ENCODE data around the gene MEMO1. TPM values are rescaled to one million over a fixed set of nuclear protein-coding genes. Genes with fewer than 3 reads are reported as not detected.
"Not testable (repeated sequence)": the region's sequence is repeated elsewhere in the genome, so short reads cannot be mapped to it uniquely, and the experiment has no call there.

Gene MEMO1
- total RNA-seq, 1 experiment from 2014 or later = 49.5 TPM

DNA sequence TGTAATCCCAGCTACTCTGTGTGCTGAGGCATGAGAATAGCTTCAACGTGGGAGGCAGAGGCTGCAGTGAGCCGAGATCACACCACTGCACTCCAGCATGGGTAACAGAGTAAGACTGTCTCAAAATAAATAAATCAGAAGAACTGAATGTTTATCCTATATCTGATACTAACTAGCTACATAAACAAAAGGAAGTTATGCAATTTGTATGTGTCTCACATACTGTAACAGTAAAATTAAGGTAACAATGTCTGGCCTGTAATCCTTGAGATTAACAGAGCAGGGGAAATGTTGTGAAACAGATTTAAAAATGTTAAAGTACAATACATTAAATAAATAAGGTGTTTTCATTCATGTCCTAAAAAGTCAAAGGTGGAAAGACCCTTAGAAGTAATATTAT lies 150.8 kb downstream of the MEMO1 start:
- ATAC-seq (no peak), DNase-seq (no peak)
- Histone ChIP-seq H3K4me2 (ENCODE audit: low read length) (no peak overlapping the region), H3K9me2 (replicated peaks; ENCODE audit: low read length) (no peaks in the 10 kb centered on the region), H3K9ac (ENCODE audit: low read length) (no peak overlapping the region), H3K4me1 (ENCODE audit: insufficient read depth, low read length) (no peaks in the 10 kb centered on the region), H3K79me2 (ENCODE audit: low read length) (no peaks in the 10 kb centered on the region), H3K27me3 (ENCODE audit: low read length) (no peaks in the 10 kb centered on the region), H2AFZ (ENCODE audit: low read length) (no peak overlapping the region), H3F3A (ENCODE audit: low read length, unreplicated experiment) (no peaks in the 10 kb centered on the region), H3K27ac (ENCODE audit: low read length) (no peak overlapping the region), H3K4me3 (ENCODE audit: low read length) (no peak overlapping the region), H4K20me1 (ENCODE audit: low read length) (no peaks in the 10 kb centered on the region), H3K36me3 (ENCODE audit: low read depth, low read length) (no peaks in the 10 kb centered on the region), H3K9me3 (ENCODE audit: low read length) (no peaks in the 10 kb centered on the region)
- CTCF ChIA-PET = no interaction called here
- POLR2A ChIA-PET (ENCODE audit: unreplicated experiment) = no interaction called here
- BruUV-seq (replicated peaks) = no TSS peak
- TF ChIP-seq EZH2 (IDR thresholded peaks at IDR 0.05; ENCODE audit: low read length, unreplicated experiment) (no peak), EZH2phosphoT487 (IDR thresholded peaks at IDR 0.05; ENCODE audit: borderline replicate concordance, low read length) (no peak), CTCF (conservative IDR thresholded peaks at IDR 0.05; ENCODE audit: low read depth, low read length) (no peak)
- intact Hi-C loops (cut with micrococcal nuclease) = no loop called here

DNA sequence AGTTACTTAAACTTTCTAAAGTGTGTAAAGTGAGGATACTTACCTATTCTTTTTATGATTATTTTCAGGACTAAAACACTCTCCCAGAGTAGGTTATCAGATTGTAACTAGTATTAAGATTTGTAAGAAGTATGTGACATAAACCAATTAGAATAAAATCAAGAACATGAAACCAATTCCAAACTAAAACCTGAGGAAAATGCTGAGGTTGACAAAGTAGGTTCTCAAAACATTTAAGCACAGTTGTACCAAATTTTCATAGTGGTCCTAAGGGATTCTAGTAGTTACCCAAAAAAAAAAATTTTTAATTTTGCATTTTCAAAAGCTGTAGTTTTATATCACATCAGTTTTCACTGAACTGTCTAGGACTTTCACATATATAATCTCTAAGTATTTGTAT lies 157.3 kb downstream of the MEMO1 start:
- Histone ChIP-seq H2AFZ (ENCODE audit: low read length) (no peak overlapping the region), H3K4me3 (ENCODE audit: low read length) (no peak overlapping the region), H3K9me2 (replicated peaks; ENCODE audit: low read length) (no peaks in the 10 kb centered on the region), H3K4me2 (ENCODE audit: low read length) (no peak overlapping the region), H3F3A (ENCODE audit: low read length, unreplicated experiment) (no peaks in the 10 kb centered on the region), H3K27ac (ENCODE audit: low read length) (no peak overlapping the region), H3K27me3 (ENCODE audit: low read length) (no peaks in the 10 kb centered on the region), H4K20me1 (ENCODE audit: low read length) (no peaks in the 10 kb centered on the region), H3K9me3 (ENCODE audit: low read length) (no peaks in the 10 kb centered on the region), H3K79me2 (ENCODE audit: low read length) (no peaks in the 10 kb centered on the region), H3K4me1 (ENCODE audit: insufficient read depth, low read length) (no peaks in the 10 kb centered on the region), H3K36me3 (ENCODE audit: low read depth, low read length) (no peaks in the 10 kb centered on the region), H3K9ac (ENCODE audit: low read length) (no peak overlapping the region)
- intact Hi-C loops (cut with micrococcal nuclease) = no loop called here
- POLR2A ChIA-PET (ENCODE audit: unreplicated experiment) = no interaction called here
- CTCF ChIA-PET = no interaction called here
- no peak for ATAC-seq
- no peak for TF ChIP-seq EZH2phosphoT487 (IDR thresholded peaks at IDR 0.05; ENCODE audit: borderline replicate concordance, low read length)
- no peak for TF ChIP-seq CTCF (conservative IDR thresholded peaks at IDR 0.05; ENCODE audit: low read depth, low read length)
- no peak for TF ChIP-seq EZH2 (IDR thresholded peaks at IDR 0.05; ENCODE audit: low read length, unreplicated experiment)
- no peak for DNase-seq
- no TSS peak for BruUV-seq (replicated peaks)

- BruUV-seq (replicated peaks); POLR2A ChIA-PET (ENCODE audit: unreplicated experiment): not testable (repeated sequence)
Observed at GRCh38 chr2:31842150-31842549, 168.7 kb downstream of the MEMO1 start.

More at GRCh38 chr2:31842150-31842549, 168.7 kb downstream of the MEMO1 start:
- H3K4me2 ChIP-seq (ENCODE audit: low read length); H3K36me3 ChIP-seq (ENCODE audit: low read depth, low read length); H3K4me3 ChIP-seq (ENCODE audit: low read length); H3K9ac ChIP-seq (ENCODE audit: low read length); ATAC-seq; H2AFZ ChIP-seq (ENCODE audit: low read length); H3K9me3 ChIP-seq (ENCODE audit: low read length); H3F3A ChIP-seq (ENCODE audit: low read length, unreplicated experiment); H3K27me3 ChIP-seq (ENCODE audit: low read length); H3K79me2 ChIP-seq (ENCODE audit: low read length); DNase-seq; H3K9me2 ChIP-seq (replicated peaks; ENCODE audit: low read length); H3K4me1 ChIP-seq (ENCODE audit: insufficient read depth, low read length); CTCF ChIA-PET; H4K20me1 ChIP-seq (ENCODE audit: low read length); intact Hi-C loops (cut with micrococcal nuclease); H3K27ac ChIP-seq (ENCODE audit: low read length): not testable (repeated sequence)

All from PC-3 (cell line).